Keratinocyte (primary cell): ENCODE results near the gene HDAC8. TPM values are rescaled to one million over a fixed set of nuclear protein-coding genes. Genes with fewer than 3 reads are reported as not detected.
"Not testable (repeated sequence)": the region's sequence is repeated elsewhere in the genome, so short reads cannot be mapped to it uniquely, and the experiment has no call there.

ENCODE experiments used
- DNase-seq: peaks from one replicate; pipeline ENCODE4 v3.0.0-alpha.2; 2011; ENCODE audit warnings: low read depth, missing footprints, low spot score
- FAIRE-seq: peaks from 2 replicates; lab custom pipeline; 2011; peaks lifted over from hg19 to GRCh38; lab: Jason Lieb, UNC
- H2AFZ ChIP-seq: 2 replicates; pipeline ENCODE4 v1.6.0; 2012; ENCODE audit warnings: low read length, control low read depth, inconsistent platforms; ENCODE audit not compliant: control insufficient read depth
- H3K27ac ChIP-seq: 2 replicates; pipeline ENCODE4 v1.5.1; 2011; ENCODE audit warnings: low read length; ENCODE audit not compliant: control insufficient read depth, insufficient read depth
- H3K27me3 ChIP-seq: 3 replicates; pipeline ENCODE4 v1.6.0; 2011; ENCODE audit warnings: low read length; ENCODE audit not compliant: control insufficient read depth, insufficient read depth; ENCODE audit errors: extremely low read depth
- H3K36me3 ChIP-seq, 2 experiments: 2 replicates in 1 of 2; 3 replicates in 1 of 2; pipeline ENCODE4 v1.5.1; 2011; ENCODE audit warnings: low read length in 2 of 2, mild to moderate bottlenecking in 1 of 2; ENCODE audit not compliant: control insufficient read depth in 2 of 2, insufficient read depth in 2 of 2; ENCODE audit errors: extremely low read depth in 1 of 2
- H3K4me1 ChIP-seq: 3 replicates; pipeline ENCODE4 v1.5.1; 2011; ENCODE audit warnings: low read length; ENCODE audit not compliant: control insufficient read depth, insufficient read depth; ENCODE audit errors: extremely low read depth
- H3K4me2 ChIP-seq: 3 replicates; pipeline ENCODE4 v1.6.0; 2011; ENCODE audit warnings: low read depth, low read length; ENCODE audit not compliant: control insufficient read depth, insufficient read depth; ENCODE audit errors: extremely low read depth
- H3K4me3 ChIP-seq, 3 experiments: fragments of 200-600 bp in 1 of 3; sonication (generic) in 1 of 3; 2 replicates in 2 of 3; 3 replicates in 1 of 3; pipeline ENCODE4 v1.5.1; 2011 to 2016; ENCODE audit warnings: low read length in 3 of 3, mild to moderate bottlenecking in 3 of 3, control low read depth in 2 of 3, inconsistent platforms in 1 of 3, low read depth in 1 of 3, mixed read lengths in 1 of 3, mixed run types in 1 of 3, moderate library complexity in 1 of 3; ENCODE audit not compliant: control insufficient read depth in 2 of 3, insufficient read depth in 2 of 3; ENCODE audit errors: extremely low read depth in 1 of 3
- H3K79me2 ChIP-seq: 2 replicates; pipeline ENCODE4 v1.6.0; 2012; ENCODE audit warnings: low read length; ENCODE audit not compliant: control insufficient read depth, insufficient read depth
- H3K9ac ChIP-seq: 3 replicates; pipeline ENCODE4 v1.6.0; 2011; ENCODE audit warnings: low read length; ENCODE audit not compliant: control insufficient read depth, insufficient read depth; ENCODE audit errors: extremely low read depth
- H3K9me1 ChIP-seq: 3 replicates; pipeline ENCODE4 v1.6.0; 2011; ENCODE audit warnings: low read length; ENCODE audit not compliant: control insufficient read depth, insufficient read depth; ENCODE audit errors: extremely low read depth
- H3K9me3 ChIP-seq: 2 replicates; pipeline ENCODE4 v1.5.1; 2012; ENCODE audit warnings: low read depth, low read length; ENCODE audit not compliant: control insufficient read depth
- H4K20me1 ChIP-seq: 3 replicates; pipeline ENCODE4 v1.6.0; 2011; ENCODE audit warnings: low read length; ENCODE audit not compliant: control insufficient read depth, insufficient read depth; ENCODE audit errors: extremely low read depth
- EZH2 ChIP-seq: IDR thresholded peaks from one replicate; pipeline ENCODE4 v1.6.1; 2012; ENCODE audit warnings: inconsistent platforms, mild to moderate bottlenecking, low read length, moderate library complexity
- dilution Hi-C: fragments of 300-500 bp; cut with MboI; formaldehyde crosslinking; loops from one replicate; pipeline ENCODE4 v1.7.0; 2020; ENCODE audit warnings: low sequenced_read_pairs; ENCODE audit not compliant: extremely low pct_ligation_motif_present
- polyA plus RNA-seq, 5 experiments: library from polyadenylated mRNA; depleted of rRNA in 3 of 5; stranded (reverse) in 3 of 5; stranded (forward) in 1 of 5; unstranded in 1 of 5; fragments of >200 nt; gene quantifications; 1 replicate in 1 of 5; 2 replicates in 3 of 5; 3 replicates in 1 of 5; pipeline versions ENCODE4 v1.2.1 to v1.2.3, GENCODE V29; 2011 to 2012; ENCODE audit warnings: missing spikeins in 2 of 5, low read depth in 1 of 5, low replicate concordance in 1 of 5
- TF ChIP-seq, protein P1 (sequence below), 3 experiments: IDR thresholded peaks in 1 of 3; conservative IDR thresholded peaks in 1 of 3; optimal IDR thresholded peaks in 1 of 3; 2 replicates in 2 of 3; 3 replicates in 1 of 3; pipeline versions ENCODE3 to v1.5.1; 2011; ENCODE audit warnings: low read length in 3 of 3, mild to moderate bottlenecking in 3 of 3, moderate library complexity in 2 of 3, control low read depth in 1 of 3, inconsistent platforms in 1 of 3; ENCODE audit not compliant: insufficient read depth in 2 of 3; ENCODE audit errors: extremely low read depth in 1 of 3

HDAC8 gene
- polyA plus RNA-seq, 1 donor (not counting 4 experiments of a cell fraction or from before 2014, with no cell fraction given) = 27.3 TPM

DNA sequence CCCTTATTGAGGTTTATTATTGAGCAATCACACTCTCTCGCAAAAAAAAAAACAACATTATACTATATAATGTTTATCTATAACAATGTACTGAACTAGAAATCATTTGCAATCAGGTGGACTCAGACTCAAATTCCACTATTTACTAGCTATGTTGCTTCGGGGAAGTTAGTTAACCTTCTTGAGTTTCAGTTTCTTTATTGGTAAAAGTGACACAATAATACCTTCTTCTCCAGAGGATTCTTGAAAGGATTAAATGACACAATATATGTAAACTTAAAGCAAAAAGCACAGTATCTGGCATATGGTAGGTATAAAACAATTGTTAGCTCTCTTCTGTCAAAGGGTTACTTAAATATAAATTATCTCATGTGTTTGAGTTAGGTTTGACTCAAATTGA lies 31.5 kb upstream of the HDAC8 start:
- no peaks in the 10 kb centered on the region for H3K79me2 ChIP-seq
- FAIRE-seq = no peak

DNA sequence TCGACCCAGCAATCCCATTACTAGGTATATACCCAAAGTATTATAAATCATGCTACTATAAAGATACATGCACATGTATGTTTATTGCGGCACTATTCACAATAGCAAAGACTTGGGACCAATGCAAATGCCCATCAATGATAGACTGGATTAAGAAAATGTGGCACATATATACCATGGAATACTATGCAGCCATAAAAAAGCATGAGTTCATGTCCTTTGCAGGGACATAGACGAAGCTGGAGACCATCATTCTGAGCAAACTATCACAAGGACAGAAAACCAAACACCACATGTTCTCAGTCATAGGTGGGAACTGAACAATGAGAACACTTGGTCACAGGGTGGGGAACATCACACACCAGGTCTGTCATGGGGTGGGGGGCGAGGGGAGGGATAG lies 18.4 kb upstream of the HDAC8 start:
- H3K4me2 ChIP-seq = not testable (repeated sequence)

More for the DNA sequence above, 31.5 kb upstream of the HDAC8 start:
- H3K4me3 ChIP-seq = no peak overlapping the region
- H3K27ac ChIP-seq = no peak overlapping the region
- H3K36me3 ChIP-seq = no peaks in the 10 kb centered on the region
- H3K9me3 ChIP-seq = no peaks in the 10 kb centered on the region
- H3K9me1 ChIP-seq = no peaks in the 10 kb centered on the region
- dilution Hi-C loops = no loop called here
- no peak for DNase-seq
- no peaks in the 10 kb centered on the region for H3K27me3 ChIP-seq
- no peaks in the 10 kb centered on the region for H4K20me1 ChIP-seq
- TF ChIP-seq EZH2 = no peak
- TF ChIP-seq, protein P1, sequence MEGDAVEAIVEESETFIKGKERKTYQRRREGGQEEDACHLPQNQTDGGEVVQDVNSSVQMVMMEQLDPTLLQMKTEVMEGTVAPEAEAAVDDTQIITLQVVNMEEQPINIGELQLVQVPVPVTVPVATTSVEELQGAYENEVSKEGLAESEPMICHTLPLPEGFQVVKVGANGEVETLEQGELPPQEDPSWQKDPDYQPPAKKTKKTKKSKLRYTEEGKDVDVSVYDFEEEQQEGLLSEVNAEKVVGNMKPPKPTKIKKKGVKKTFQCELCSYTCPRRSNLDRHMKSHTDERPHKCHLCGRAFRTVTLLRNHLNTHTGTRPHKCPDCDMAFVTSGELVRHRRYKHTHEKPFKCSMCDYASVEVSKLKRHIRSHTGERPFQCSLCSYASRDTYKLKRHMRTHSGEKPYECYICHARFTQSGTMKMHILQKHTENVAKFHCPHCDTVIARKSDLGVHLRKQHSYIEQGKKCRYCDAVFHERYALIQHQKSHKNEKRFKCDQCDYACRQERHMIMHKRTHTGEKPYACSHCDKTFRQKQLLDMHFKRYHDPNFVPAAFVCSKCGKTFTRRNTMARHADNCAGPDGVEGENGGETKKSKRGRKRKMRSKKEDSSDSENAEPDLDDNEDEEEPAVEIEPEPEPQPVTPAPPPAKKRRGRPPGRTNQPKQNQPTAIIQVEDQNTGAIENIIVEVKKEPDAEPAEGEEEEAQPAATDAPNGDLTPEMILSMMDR (optimal IDR thresholded peaks at IDR 0.05 in 1 of 3, IDR thresholded peaks at IDR 0.05 in 1 of 3, conservative IDR thresholded peaks at IDR 0.05 in 1 of 3; ENCODE audit: extremely low read depth in 1 of 3, insufficient read depth in 2 of 3, low read length in 3 of 3) = no peak
- no peak overlapping the region for H2AFZ ChIP-seq
- no peaks in the 10 kb centered on the region for H3K4me1 ChIP-seq
- H3K9ac ChIP-seq = no peak overlapping the region
- H3K4me2 ChIP-seq = no peak overlapping the region

DNA sequence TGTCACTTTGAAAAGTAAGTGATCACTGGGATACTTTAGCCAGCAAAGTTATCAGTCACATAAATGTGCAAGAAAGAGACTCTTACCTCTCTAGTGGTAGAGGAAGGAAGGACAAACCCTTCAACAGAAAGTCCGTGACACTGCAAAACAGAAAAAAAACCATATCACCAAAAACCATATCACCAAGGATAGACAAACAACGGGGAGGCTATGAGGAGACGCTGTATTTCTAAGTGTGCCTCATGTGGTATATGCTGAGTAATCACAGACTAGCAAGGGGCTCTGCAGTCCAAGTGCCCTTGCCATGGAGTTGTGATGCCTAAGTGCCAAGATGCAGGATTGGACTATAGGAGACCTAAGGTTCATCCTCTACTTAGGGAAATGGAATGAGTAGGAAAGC lies 11.5 kb upstream of the HDAC8 start:
- H3K27me3 ChIP-seq = peaks cover 3% of the 10 kb centered on the region
- no peak for TF ChIP-seq EZH2
- TF ChIP-seq, protein P1 (optimal IDR thresholded peaks at IDR 0.05 in 1 of 3, IDR thresholded peaks at IDR 0.05 in 1 of 3, conservative IDR thresholded peaks at IDR 0.05 in 1 of 3; ENCODE audit: extremely low read depth in 1 of 3, insufficient read depth in 2 of 3, low read length in 3 of 3) = no peak
- no peaks in the 10 kb centered on the region for H4K20me1 ChIP-seq
- no peaks in the 10 kb centered on the region for H3K9me1 ChIP-seq
- DNase-seq (no peak), FAIRE-seq (no peak)
- no peak overlapping the region for H3K4me2 ChIP-seq
- H3K4me1 ChIP-seq = no peaks in the 10 kb centered on the region
- H3K27ac ChIP-seq = no peak overlapping the region
- no peaks in the 10 kb centered on the region for H3K79me2 ChIP-seq
- dilution Hi-C loops = no loop called here
- H3K9ac ChIP-seq = no peak overlapping the region
- H3K4me3 ChIP-seq = no peak overlapping the region
- H2AFZ ChIP-seq = no peak overlapping the region
- peaks cover 0 to 3% of the 10 kb centered on the region in 2 experiments for H3K36me3 ChIP-seq
- no peaks in the 10 kb centered on the region for H3K9me3 ChIP-seq

More for the DNA sequence above, 18.4 kb upstream of the HDAC8 start:
- H3K27ac ChIP-seq, FAIRE-seq, H3K9me1 ChIP-seq, H3K9me3 ChIP-seq, H3K9ac ChIP-seq, H3K4me3 ChIP-seq, H2AFZ ChIP-seq, H3K4me1 ChIP-seq, dilution Hi-C loops, H4K20me1 ChIP-seq, H3K79me2 ChIP-seq, H3K27me3 ChIP-seq, H3K36me3 ChIP-seq, DNase-seq: not testable (repeated sequence)
